Lower lobe of right lung (tissue), 2 donors: ENCODE results near the gene UBL3. TPM values are rescaled to one million over a fixed set of nuclear protein-coding genes. Genes with fewer than 3 reads are reported as not detected.
A peak's percentile ranks its signal among the peaks of the same experiment; 100 is the strongest.

Source experiments
- ATAC-seq, 2 donors: fragments of 200-7000 bp; cut with Tn5 transposase; one replicate each; pipeline ENCODE4 v1.9.1; 2020 to 2022; ENCODE audit warnings: mild to moderate bottlenecking in 2 of 2, moderate library complexity in 2 of 2
- DNase-seq: peaks from one replicate; pipeline ENCODE4 v3.0.0-alpha.2; 2020
- H3K27ac ChIP-seq: fragments of 200-600 bp; one replicate; pipeline ENCODE4 v1.8.0; 2022
- H3K27me3 ChIP-seq: fragments of 200-600 bp; one replicate; pipeline ENCODE4 v1.8.0; 2022; ENCODE audit warnings: low read depth
- H3K36me3 ChIP-seq: fragments of 200-600 bp; one replicate; pipeline ENCODE4 v1.8.0; 2022; ENCODE audit warnings: mild to moderate bottlenecking
- H3K4me1 ChIP-seq: fragments of 200-600 bp; one replicate; pipeline ENCODE4 v1.8.0; 2022
- H3K4me3 ChIP-seq: fragments of 200-600 bp; one replicate; pipeline ENCODE4 v1.8.0; 2022; ENCODE audit warnings: mild to moderate bottlenecking
- H3K9me3 ChIP-seq: fragments of 200-600 bp; one replicate; pipeline ENCODE4 v1.8.0; 2022
- CTCF ChIP-seq: fragments of 200-600 bp; IDR thresholded peaks from one replicate; pipeline ENCODE4 v1.8.0; 2022; ENCODE audit warnings: antibody characterized with exemption, mild to moderate bottlenecking
- intact Hi-C: fragments of 100-400 bp; cut with DNase I; formaldehyde crosslinking; loops from one replicate; pipeline ENCODE4 v1.11.0; 2022
- total RNA-seq: library from RNA; stranded (reverse); fragmentation: NEBNext Ultra II Directional; extraction: Animal tissue kit (Norgen Biotek cat#: 25700); gene quantifications from one replicate; pipeline ENCODE4 v1.2.1, GENCODE V29; 2021
- donor health status: DM: no; HTN: yes; CAD: no; lungs with severe emphysema.

UBL3 gene
- total RNA-seq, 1 donor from 2014 or later, result 49.5 TPM

DNA sequence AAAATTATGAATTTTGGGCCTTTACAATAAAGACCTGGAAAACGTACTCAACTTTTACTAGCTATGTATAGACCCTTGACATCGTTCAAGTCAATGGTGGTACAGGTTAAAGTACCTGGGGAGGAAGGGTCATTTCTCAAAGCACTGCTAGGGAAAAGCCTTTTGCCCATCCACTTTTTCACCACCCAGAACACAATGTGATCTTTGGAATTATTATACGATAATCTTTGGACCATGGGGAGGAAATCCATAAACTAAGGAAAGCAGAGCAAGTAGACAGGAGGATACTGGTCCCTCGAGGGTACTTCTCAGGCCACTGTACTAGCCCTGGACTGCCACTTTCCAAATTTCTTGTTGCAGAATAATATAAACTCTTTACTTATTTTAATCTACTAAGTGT lies 39.5 kb downstream of the UBL3 start:
- no peak overlapping the region for H3K4me3 ChIP-seq
- H3K36me3 ChIP-seq, result no peaks in the 10 kb centered on the region
- DNase-seq, result no peak
- H3K27me3 ChIP-seq, result no peaks in the 10 kb centered on the region
- TF ChIP-seq CTCF, result no peak
- ATAC-seq, result peak in 1 of 2 donors; percentile 5
- no peak overlapping the region for H3K27ac ChIP-seq
- intact Hi-C loops, result no loop called here
- no peaks in the 10 kb centered on the region for H3K9me3 ChIP-seq
- H3K4me1 ChIP-seq, result peaks cover 35% of the 10 kb centered on the region

DNA sequence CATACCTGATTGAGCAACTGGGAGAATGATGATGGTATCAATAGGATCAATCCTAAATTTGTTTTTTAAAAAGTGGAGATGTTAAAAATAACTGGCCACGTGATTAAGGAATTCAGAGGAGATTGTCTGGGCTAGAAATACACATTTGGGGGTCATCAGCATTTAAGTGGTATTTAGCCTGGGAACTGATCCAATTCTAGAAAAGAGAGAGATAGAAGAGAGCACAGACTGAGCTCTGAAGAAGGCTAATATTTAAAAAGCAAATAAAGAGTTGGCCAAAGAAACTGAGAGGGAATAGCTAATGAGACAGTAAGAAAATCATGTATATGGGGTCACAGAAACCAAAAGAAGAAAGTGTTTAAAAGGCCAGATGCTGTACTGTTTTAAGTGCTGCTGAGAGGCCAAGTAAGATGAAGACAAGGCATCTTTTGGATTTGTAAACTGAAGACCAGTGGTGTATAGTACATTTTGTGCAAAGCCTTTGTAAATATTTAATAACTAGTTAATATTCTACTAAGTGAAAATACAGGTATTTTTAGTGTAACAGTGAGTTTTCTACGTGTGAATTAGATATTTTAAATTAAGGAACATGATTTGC lies 40.2 kb downstream of the UBL3 start:
- no peaks in the 10 kb centered on the region for H3K27me3 ChIP-seq
- ATAC-seq (peak in 1 of 2 donors; percentile 65), DNase-seq (no peak)
- H3K36me3 ChIP-seq, result no peaks in the 10 kb centered on the region
- H3K4me3 ChIP-seq, result no peak overlapping the region
- H3K27ac ChIP-seq, result no peak overlapping the region
- H3K9me3 ChIP-seq, result no peaks in the 10 kb centered on the region
- intact Hi-C loops, result no loop called here
- TF ChIP-seq CTCF, result no peak
- peaks cover 35% of the 10 kb centered on the region for H3K4me1 ChIP-seq

GRCh38 chr13:29808264-29808663 lies 42.2 kb downstream of the UBL3 start:
- no peaks in the 10 kb centered on the region for H3K27me3 ChIP-seq
- no peak overlapping the region for H3K4me3 ChIP-seq
- H3K4me1 ChIP-seq, result peaks cover 29% of the 10 kb centered on the region
- intact Hi-C loops, result no loop called here
- DNase-seq (no peak), ATAC-seq (no peak)
- H3K36me3 ChIP-seq, result no peaks in the 10 kb centered on the region
- no peak for TF ChIP-seq CTCF
- H3K9me3 ChIP-seq, result no peaks in the 10 kb centered on the region
- no peak overlapping the region for H3K27ac ChIP-seq

GRCh38 chr13:29805994-29806979 lies 44.1 kb downstream of the UBL3 start:
- DNase-seq (no peak), ATAC-seq (no peak)
- Histone ChIP-seq H3K36me3 (no peaks in the 10 kb centered on the region), H3K4me1 (peaks cover 25% of the 10 kb centered on the region), H3K9me3 (no peaks in the 10 kb centered on the region), H3K27ac (no peak overlapping the region), H3K27me3 (no peaks in the 10 kb centered on the region), H3K4me3 (no peak overlapping the region)
- intact Hi-C loops, result no loop called here
- no peak for TF ChIP-seq CTCF

- no peaks in the 10 kb centered on the region for H3K9me3 ChIP-seq
- H3K36me3 ChIP-seq, result no peaks in the 10 kb centered on the region
- no peak for ATAC-seq
- no peak for TF ChIP-seq CTCF
- H3K4me3 ChIP-seq, result no peak overlapping the region
- H3K27ac ChIP-seq, result no peak overlapping the region
- no peaks in the 10 kb centered on the region for H3K27me3 ChIP-seq
- intact Hi-C loops, result no loop called here
- H3K4me1 ChIP-seq, result no peaks in the 10 kb centered on the region
- DNase-seq, result no peak
These were observed 47.2 kb downstream of the UBL3 start for GRCh38 chr13:29803221-29803620.
